CD1c-positive myeloid dendritic cell (primary cell): ENCODE results near the gene CHCHD6.

ENCODE experiments used
- DNase-seq: peaks from one replicate; pipeline ENCODE4 v3.0.0-alpha.2; 2016; ENCODE audit errors: extremely low spot score

CHCHD6 gene

DNA sequence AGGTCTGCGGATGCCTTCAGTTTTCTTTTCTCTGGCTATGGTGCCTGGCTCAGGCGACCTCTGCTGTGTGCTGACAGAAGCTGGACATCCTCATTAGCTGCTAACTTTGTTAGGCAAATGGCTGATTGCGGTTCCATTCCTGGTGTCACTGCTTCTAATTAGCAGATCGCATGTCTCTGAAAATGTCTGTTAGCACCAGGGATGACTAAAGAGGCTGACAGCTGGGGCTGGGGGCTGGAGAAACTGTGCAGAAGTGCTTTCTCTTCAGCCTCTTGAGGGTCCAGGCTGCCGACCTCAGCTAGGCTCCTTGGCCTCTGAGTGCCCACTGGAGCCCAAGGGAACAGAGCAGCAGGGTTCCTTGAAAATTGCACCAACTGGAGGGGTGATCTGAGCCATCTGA lies 39.3 kb downstream of the CHCHD6 start:
- DNase-seq, result no peak

GRCh38 chr3:126743781-126744180 lies 39.7 kb downstream of the CHCHD6 start:
- no peak for DNase-seq

GRCh38 chr3:126745760-126746394 lies 41.8 kb downstream of the CHCHD6 start:
- no peak for DNase-seq

GRCh38 chr3:126746395-126747177 lies 42.5 kb downstream of the CHCHD6 start:
- no peak for DNase-seq

GRCh38 chr3:126747768-126748167 lies 43.7 kb downstream of the CHCHD6 start:
- no peak for DNase-seq

GRCh38 chr3:126748701-126749546 lies 44.9 kb downstream of the CHCHD6 start:
- DNase-seq, result no peak

DNA sequence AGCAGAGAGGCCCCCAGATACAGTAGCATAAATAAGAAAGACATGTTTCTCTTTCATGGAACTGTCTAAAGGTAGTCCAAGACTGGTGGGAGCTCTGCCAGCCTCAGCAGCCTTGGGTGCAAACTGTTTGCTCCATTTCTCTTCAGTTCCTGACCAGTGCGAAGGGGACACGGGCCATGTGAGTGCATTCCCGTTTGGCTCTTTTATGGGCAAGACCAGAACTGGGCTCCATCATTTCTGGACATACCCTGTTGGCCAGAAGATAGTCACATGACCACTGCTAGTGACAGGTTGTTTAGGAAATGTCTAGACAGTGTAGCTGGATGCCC lies 45.5 kb downstream of the CHCHD6 start:
- DNase-seq, result no peak

GRCh38 chr3:126749931-126750755 lies 46.1 kb downstream of the CHCHD6 start:
- DNase-seq, result no peak

DNA sequence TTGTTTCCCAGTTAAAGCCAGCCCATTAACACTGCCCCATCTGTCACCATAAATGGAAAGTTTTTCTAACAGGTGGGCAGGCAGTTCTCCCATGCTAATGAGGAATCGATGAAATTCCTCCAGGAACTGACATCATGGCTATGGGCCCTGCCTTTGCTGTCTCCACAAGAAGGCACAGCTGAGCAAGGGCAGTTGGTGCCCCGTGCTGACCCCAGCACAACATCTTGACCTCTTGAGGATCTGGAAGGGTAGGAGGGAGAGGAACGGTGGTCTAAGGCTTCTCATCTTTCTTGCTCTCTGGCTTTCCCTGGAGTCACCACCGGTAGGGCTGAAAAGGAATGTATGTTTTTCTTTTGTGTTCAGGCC lies 46.7 kb downstream of the CHCHD6 start:
- no peak for DNase-seq

DNA sequence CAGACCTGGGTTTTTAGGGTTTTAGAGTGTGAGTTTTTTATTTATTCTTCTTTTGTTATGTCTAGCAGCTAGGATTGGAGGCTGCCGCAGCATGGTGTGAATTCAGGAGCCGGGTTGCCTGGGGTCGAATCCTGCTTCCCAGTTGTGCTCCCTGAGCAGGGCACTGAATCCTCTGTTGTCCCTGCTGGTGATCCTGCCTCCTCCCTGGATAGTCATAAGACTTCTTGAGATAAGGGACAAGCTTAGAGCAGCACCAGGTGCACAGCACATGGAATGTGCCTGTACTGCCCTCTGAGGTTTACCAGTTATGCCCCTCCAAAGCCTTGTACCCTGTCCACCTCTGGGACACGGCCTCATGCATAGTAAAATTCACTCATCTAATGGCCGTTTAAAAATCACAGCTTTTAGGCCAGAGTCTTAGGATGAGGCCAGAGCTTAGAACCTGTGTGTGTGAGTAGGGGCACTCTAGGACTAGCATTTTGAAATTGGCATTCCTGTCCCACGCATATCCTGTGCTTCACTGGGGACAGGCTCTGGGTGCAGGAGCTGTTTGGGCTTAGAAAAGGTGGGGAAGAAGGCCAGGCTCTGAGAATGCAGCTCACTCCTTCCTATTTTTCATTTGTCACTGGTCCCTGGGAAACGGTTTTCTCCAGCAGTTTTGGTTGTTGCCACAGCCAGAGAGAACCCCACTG lies 47.7 kb downstream of the CHCHD6 start:
- no peak for DNase-seq

DNA sequence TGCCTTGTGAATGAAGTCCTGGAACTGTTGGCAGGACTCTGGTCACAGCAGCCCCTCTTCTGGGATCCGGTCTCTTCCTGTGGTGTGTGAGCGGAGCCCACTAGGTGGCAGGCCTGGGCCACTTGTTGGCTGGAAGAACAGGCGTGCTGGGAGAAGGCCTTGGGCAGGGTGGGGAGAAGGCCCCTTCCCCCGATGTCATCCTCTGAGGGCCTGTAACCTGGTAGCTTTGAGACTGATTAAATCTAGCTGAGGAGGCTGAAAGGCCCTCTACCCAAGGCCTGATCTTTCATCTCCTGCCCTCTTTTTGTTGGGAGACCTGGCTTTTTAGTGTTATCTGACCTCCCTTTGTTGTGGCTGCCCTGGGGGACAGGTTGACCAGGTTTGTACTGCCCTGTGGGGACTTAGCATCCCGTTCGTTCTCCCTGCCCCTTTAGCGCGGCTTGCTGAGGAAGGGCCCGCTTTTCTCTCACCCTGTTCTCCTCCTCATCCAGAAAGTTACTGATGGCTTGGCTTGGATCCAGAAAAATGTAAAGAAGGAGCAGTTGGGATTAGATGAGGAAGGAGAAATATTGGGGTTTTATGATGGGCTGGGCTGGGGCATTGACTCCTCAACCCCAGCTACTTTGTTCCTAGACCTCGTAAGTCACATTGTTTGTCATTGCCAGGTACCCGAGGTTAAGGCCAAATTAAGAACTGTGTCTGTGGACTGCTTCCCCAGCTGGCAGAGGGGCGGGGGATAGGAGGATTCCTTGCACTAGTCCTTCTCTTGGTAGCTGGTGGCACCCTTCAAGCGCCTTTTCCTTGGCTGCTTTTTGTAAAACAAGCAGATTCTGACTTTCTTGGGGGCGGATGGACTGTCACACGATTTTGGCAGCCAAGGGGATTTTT lies 48.5 kb downstream of the CHCHD6 start:
- peak; percentile 67 for DNase-seq

- no peak for DNase-seq
These were observed 49.4 kb downstream of the CHCHD6 start for GRCh38 chr3:126753191-126754160.

GRCh38 chr3:126755866-126756265 lies 51.8 kb downstream of the CHCHD6 start:
- DNase-seq, result no peak

GRCh38 chr3:126758026-126758425 lies 54.0 kb downstream of the CHCHD6 start:
- no peak for DNase-seq

DNA sequence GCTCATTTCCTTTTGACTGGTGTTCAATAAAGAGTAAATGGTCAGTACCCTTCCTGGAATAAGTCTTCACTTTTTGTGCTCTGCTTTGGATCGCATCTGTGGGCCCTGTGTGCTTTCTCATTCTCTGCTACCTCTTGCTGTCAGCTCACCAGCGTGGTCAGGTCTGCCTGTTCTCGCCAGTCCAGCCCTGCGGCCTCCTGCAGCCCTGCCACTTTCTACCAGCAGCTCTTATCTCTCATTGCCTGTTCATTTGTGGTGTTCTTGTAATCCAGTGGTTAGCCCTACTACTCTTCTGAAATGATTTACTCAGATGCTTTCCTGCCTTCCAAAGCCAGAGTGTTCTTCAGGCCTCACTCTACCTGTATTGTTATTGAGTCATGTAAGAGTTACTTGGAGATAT lies 54.8 kb downstream of the CHCHD6 start:
- no peak for DNase-seq

DNA sequence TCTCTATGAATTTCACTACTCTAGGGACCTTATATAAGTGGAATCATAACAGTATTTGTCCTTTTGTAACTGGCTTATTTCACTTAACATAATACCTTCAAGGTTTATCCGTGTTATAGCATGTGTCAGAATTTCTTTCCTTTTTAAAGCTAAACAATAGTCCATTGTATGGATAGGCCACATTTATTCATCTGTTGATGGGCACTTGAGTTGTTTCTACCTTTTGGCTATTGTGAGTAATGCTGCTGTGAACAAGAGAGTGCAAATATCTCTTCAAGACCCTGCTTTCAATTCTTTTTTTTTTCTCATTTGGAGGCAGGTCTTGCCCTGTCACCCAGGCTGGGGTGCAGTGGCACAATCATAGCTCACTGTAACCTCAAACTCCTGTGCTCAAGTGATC lies 56.5 kb downstream of the CHCHD6 start:
- no peak for DNase-seq

DNA sequence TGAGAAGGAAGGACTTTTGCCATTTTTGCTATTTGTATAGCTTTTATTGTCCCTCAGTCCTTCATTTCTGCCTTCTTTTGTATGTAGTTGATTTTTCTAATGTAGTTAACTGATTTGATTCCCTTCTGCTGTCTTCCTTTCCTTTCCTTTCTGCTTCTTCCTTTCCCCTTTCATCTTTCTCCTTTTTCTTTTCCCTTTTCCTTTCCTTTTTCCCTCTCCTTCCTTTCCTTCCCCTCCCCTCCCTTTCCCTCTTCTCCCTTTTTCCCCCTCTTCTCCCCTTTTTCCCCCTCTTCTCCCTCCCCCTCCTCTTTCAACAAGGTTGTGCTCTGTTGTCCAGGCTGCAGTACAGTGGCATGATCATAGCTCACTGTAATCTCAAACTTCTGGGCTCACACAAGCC lies 59.0 kb downstream of the CHCHD6 start:
- no peak for DNase-seq

GRCh38 chr3:126765187-126766069 lies 61.4 kb downstream of the CHCHD6 start:
- DNase-seq, result no peak
